HG02973 (cell line): Measurements from ENCODE around the gene APCDD1L.
"Not testable (repeated sequence)": the region's sequence is repeated elsewhere in the genome, so short reads cannot be mapped to it uniquely, and the experiment has no call there.

Experiments used
- ATAC-seq: cut with Tn5 transposase; IDR thresholded peaks from one replicate; pipeline ENCODE4 v1.9.1; 2021; ENCODE audit warnings: moderate library complexity; ENCODE audit not compliant: unreplicated experiment

The APCDD1L gene

DNA sequence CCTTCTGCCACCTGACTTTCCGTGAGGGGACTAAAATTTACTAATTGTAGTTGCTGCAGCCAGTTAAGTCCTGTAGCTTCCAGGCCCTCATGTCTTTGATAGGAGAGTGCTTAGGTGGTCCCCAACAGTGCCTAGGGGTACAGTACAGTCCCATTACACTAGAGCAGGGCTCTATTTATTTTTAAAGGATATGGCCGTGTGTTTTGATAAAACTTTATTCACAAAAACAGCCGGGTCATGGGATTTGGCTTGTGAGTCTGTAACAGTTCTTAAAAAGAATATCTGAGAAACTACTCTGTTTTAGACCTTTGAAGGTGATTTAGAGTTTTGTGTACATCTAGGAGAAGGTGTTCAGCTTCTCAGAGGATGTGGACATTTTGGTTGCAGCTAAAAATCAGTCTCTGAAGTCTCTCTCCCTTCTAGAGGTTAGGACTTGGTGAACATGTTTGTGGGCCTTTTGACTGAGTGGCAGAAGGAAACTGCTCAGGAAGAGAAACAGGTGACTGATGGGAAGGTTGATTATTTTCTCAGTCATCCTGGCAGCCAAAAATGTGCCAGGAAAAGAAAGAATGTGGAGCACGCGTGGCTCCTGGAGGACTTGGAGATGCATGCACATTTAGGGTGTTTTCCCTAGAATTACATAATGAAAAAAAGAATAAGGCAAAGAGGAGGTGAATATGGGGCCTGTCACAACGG lies 68.8 kb downstream of the APCDD1L start:
- ATAC-seq = no peak

DNA sequence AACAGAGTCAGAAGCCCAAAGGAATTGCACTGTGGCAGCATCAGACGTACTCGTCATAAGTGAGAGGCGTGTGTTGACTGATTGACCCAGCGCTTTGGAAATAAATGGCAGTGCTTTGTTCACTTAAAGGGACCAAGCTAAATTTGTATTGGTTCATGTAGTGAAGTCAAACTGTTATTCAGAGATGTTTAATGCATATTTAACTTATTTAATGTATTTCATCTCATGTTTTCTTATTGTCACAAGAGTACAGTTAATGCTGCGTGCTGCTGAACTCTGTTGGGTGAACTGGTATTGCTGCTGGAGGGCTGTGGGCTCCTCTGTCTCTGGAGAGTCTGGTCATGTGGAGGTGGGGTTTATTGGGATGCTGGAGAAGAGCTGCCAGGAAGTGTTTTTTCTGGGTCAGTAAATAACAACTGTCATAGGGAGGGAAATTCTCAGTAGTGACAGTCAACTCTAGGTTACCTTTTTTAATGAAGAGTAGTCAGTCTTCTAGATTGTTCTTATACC lies 70.4 kb downstream of the APCDD1L start:
- ATAC-seq = no peak

DNA sequence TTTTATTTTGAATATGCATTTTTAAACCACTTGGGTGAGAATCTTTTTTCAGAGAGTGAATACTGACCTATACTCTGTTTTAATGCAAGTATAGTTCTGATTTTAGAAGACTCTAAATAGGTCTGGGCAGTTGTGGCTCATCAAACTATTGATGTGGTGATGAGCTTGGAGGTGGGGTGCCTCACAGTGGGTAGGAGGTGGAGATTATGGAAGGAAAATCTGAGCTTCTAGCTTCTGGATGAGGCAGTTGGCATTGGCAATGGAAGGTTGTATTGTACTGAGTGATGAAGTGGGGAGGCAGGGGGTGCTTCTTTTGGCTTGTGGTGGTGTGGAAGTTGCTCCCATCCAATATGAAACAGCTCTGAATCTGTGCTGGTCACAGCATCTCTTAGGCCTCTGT lies 73.5 kb downstream of the APCDD1L start:
- ATAC-seq = no peak

DNA sequence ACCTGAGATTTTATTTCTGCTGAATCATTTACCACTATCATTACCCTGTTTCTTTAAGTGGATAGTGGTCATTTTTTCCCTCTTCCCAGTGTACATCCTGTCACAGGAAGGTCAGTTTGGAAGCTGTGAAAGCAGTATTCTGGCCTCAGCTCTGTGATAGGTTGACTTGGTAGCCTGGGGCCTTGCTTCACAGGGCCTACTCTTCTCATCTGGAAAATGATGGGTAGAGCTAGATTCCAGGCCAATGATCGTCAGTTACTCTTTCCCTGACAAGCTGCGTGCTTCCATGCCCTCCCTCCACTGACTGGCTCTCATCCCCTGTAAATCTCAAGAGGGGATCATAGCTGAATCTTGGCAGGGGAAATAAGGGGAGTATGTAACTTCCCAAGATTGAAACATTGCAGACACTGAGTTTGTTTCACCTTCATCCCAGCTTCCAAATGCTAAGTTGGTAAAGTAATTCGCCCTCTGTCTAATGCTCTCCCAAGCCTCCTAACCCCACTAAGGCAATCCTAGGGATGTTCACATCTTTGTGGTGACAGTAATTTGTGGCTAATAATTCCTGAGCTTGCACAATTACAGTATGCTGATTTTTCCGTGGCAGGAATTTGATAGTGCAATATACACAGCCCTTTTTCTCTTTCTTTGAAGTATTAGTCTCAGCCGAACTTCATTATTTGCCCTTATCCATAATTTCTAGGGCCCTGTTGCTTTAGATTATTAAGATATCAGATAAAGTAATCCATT lies 75.0 kb downstream of the APCDD1L start:
- ATAC-seq = no peak

DNA sequence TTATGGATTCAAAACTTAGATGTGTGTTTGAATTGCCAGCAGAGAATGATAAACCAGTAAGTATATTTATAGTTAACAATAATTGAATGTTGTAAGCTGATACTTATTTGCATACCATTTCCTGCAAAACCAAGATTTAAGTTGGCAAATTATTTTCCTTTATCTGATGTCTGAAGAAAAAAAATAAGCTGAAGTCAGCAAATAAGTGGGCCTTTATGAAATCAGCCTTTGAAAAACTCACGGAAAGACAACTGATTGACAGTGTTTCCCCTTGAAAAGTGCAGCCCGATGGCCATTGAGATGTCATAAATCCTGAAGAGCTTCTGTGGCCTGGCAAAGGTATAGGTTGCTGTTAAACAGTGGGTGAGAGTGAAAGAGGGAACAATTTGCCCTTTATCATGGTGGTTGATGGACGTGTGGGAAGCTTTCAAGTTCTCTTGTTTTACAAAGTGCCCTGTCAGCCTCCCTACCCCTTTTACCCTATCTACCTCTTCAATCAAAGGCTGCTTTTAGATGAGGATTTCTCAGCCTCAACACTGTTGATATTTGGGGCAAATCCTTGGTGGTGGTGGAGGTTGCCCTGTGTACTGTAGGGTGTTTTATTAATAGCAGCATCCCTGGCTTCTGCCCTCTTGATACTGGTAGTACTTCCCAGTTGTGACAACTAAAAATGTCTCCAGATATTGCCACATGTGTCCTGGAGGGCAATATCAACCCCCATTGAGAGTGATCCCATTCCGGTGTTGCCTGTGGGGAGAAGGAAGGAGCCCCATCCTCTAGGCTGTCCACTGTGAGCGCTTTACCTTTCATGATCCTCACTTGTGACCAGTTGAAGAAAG lies 76.0 kb downstream of the APCDD1L start:
- no peak for ATAC-seq

DNA sequence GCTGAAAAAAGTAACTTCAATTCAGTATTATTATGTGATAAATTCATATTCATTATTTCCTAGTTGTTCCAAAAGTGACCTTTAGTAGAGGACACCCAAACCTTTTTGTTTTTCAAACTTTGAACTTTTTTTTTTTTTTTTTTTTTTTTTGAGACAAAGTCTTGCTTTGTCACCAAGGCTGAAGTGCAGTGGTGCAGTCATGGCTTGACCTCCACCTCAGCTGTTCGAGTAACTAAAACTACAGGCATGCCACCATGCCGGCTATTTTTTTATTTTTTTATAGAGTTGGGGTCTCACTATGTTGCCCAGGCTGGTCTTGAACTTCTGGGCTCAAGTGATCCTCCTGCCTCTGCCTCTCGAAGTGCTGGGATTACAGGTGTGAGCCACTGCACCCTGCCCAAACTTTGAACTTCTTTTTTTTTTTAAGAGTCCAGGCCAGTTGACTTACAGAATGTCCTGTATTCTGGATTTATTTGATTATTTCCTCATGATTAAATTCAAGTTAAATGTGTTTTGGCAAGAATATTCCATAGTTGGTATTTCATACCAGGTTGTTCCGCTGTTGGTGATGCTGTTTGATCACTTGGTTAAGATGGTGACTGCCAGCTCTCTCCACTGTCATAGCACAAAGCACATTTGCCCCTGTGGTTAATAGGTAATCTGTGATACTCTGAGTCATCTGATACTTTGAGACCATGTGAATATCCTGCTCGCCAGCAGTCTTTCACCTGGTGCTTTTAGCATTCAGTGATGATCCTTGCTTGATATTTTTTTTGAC lies 78.1 kb downstream of the APCDD1L start:
- ATAC-seq = no peak

DNA sequence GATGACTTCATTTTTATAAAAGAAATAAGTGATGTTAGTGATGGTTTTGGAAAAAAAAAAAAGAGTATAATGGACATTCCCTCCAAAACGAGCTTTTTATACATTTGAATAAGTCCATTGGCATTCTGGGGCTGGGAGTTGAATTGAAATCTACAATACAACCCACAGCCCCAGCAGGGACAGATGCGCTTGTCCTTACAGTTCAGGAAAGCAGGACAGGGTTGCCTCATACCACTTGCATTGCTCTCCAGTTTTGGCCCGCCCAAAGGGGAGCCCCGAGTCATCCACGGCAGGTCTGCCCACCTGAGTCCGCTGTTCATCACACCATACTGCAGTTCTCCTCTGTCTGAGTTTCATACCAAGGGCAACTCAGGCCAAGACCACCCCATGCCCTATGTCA lies 80.0 kb downstream of the APCDD1L start:
- no peak for ATAC-seq

DNA sequence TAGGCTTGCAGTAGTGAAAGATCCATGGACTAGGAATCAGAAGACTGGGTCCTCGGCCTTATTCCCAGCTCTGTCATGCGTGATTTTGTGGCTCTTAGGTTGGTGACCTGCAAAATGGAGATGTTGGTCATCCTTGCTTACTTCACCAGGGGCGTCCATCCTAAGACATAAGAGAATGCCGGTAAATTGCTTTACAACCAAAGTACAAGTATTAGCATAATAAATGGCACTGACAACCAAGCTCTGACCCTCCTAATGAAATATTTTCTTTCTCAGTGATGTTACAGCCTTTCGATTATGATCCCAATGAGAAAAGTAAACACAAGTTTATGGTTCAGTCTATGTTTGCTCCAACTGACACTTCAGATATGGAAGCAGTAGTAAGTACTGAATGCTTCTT lies 80.9 kb downstream of the APCDD1L start:
- ATAC-seq = no peak

DNA sequence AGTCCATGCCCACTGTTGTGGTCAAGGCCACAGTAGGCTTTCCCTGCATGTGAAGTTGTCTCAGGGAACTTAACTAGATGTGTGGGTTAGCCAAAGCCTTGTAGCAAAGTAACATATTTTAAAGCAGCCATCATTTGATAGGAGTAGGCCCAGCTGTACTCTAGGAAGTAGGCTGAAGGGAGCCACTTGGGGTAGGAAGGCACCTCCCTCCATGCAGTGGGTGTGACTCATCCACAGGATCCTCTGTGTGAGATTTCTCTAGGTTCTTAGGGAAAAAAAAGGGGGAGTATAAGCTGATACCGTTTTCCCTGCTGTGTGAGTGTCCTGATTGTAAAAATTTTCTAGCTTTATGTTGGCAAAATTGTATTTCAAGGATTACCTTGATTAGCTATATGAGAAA lies 81.4 kb downstream of the APCDD1L start:
- ATAC-seq = no peak

DNA sequence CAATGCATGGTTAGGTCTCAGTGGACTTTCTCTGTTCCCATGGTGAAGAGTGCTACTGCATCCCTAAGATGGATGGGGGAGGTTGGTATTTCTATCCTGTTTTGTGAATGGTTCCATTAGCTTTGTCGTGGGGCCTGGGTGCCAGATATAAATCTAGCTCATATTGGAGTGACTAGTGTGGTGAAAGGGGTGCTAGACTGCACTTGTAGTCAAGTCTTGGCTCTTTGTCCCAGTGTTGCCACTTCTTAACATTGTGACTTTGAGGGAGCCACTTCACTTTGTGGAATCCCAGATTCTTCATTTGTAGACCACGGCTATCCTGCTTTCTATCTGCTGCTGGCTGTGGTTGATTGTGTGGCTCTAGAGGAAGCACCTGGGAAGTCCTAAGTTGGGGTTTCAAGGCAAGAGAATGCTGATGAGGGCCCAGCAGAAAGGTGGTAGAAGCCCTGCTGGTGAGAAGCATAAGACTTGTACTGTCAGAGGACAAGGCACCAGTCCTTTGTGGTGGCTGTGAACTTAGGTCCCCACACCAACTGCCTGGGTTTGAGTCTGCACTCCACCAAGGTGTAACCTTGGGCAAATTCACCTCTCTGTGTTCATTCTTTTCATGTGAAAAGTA lies 82.1 kb downstream of the APCDD1L start:
- no peak for ATAC-seq

DNA sequence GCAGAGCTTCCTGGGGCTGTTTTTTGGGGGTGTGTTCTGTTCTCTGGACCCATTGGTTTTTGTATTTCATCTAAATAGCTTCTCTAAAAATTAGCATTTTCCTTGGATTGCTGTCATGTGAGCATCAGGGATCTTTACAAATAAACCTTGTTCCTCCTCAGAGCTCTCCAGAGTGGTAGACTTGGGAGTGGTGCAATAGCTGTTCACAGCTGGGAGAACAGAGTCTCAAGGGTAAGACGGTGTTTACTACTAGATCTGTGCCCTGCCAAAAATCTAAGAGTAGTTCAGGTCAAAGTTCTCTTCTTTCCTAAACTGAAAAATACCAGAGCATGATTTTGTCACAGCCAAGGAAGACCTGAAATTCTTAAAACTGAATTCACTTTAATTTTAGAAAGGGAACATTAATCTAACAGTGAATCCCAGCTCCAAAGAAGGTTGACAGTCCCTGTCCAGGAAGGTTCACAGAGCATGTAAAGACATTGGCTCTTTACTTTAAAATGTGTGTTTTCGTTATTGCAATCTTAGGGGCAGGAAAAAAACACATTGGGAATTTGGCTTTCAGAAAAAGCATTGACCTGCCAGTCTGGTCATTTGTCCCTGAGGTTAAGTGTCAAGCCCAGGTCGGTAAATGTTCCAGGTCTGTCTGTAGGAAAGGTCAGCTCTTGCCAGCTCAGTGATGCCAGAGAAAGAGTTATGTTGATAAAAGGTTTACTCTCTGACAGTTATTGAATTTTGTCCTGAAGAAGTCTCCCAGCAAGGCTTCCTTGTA lies 82.8 kb downstream of the APCDD1L start:
- no peak for ATAC-seq

DNA sequence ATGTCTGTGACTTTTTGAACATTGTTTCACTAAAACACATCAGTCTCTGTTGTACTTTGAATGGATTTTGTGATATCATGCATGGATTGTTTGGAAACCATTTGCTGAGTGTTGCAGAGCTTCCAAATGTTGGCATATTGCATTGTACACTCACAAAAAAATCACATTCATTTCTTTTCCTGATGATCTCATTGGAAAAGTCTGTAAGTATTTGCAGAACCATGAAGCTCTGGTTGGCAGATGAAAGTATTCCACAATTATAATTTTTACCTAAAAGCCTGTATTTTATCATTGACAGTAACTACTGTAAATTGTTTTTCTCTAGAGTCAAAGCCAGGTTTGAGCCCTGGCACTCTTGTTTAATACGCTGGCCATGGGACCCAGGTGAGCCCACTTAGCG lies 84.1 kb downstream of the APCDD1L start:
- ATAC-seq = no peak

DNA sequence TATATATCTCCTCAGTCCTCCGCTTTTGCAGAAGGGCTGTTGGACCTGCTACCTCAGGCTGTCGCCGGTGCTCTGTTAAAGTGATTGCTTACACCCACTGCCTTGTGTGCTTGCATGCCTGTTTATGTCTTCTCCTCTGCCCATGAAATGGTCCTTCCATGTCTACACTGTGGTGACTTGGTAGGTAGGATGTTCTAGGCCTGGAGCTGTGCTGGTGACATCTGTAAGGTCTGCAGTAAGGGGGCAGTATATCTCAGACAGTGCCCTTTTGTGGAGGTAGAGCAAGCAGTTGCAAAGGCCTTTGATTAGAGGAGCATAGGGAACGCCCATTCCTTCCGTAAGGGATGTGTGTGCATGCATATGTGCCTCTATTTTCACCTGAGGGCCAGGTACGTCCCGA lies 85.9 kb downstream of the APCDD1L start:
- no peak for ATAC-seq

DNA sequence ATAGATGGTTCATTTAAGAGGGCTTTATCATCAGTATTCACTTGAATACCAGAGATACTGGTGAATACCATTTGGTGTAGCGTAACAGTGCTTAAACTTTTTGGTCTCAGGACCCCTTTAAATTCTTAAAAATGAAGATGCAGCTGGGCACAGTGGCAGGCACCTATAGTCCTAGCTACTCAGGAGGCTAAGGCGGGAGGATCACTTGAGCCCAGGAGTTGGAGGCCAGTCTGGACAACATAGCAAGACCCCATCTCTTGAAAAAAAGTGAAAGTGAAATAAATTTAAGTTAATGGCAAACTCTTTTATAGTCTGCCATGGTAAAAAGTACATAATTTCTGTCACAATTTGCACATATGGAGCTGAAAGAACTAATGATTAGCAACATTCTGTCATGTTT lies 86.8 kb downstream of the APCDD1L start:
- no peak for ATAC-seq

DNA sequence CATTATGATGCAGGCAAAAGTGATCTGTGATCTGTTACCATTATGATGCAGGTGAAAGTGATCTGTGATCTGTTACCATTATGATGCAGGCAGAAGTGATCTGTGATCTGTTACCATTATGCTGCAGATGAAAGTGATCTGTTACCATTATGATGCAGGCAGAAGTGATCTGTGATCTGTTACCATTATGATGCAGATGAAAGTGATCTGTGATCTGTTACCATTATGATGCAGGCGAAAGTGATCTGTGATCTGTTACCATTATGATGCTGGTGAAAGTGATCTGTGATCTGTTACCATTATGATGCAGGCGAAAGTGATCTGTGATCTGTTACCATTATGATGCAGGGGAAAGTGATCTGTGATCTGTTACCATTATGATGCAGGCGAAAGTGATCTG lies 87.6 kb downstream of the APCDD1L start:
- not testable (repeated sequence) for ATAC-seq

DNA sequence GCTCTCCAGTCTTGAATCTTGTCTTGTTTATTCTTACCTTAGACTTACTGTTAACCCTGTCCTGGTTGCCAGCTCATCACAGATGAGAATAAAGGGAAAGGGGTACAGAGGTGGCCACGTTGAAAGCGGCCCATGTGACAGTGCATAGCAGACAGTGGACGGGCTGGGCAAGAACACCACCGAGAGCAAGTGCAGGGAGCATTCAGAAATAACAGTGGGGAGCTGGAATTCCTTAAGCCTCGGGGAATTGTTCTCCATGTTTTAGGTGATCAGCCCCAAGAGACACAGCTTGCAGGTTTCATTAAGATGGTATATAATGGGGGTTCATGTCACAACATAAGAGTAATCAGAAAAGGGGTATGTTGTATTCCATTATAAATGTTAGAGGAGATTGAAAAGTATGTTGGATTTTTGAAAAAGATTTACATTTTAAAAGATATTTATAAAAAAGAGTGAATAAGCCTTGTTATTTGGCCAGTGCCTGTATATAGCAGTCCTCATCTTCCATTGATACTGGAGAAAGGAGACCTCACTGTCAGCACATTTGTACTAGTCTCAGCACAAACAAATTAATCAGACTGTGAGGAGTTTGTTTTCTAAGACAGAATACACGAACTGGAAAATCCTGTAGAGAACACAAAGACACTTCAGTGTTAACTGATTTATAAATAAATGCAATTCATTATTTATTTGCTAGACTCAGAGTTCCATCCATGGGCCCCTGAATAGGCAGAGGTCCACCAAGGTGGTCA lies 90.8 kb downstream of the APCDD1L start:
- no peak for ATAC-seq

DNA sequence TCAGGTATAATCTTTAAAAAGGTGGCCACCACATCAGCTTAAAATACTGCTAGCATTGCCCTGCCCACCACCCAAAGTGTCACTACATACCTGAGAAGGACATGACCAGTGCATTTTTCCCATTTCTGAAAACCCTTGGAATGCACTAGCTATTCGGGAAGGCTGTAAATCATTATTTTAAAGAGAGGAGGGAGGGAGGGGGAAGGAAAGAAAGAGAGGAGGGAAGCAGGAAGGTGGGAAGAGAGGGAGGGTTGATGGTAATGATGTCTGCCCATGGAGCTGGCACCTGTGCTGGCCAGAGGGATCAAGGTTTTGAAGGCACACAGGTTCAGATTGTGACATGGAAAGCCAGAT lies 93.7 kb downstream of the APCDD1L start:
- ATAC-seq = no peak

DNA sequence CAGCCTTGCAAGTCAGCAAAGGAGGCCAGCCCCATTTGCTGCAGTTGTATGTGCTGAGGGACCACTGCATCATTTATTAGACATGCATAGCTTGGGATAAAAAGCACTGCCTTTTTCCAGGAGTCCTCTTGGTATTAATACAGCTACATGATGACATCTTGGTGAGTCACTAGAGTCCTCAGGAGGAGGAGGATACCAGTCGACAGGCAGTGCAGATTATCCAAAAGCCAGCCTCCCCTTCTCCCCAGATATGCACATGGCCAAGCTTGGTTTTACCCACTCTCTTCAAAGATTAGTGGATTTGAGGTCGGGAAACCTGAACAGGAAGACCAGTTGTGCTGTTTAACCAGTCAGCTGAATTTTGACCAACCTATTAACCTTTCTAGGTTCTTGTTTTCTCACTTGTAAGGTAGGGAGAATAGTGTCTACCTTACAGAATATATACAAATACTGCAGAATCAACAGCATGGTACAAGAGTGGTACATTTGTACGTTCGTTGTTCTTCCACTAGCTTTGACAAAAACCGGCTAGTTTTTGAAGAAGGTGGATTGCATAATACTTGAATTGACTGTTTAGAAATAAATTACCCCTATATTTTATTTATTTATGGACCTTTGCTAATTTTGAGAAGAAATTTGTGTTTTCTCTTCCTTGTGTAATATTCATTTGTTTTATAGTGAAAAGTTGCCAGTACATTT lies 94.3 kb downstream of the APCDD1L start:
- ATAC-seq = no peak
